Measurements from ENCODE around the gene HOXA1. TPM values are rescaled to one million over a fixed set of nuclear protein-coding genes. Genes with fewer than 3 reads are reported as not detected.

HOXA1 gene
- total RNA-seq, 2 experiments from 2014 or later, result 0.72 to 1.0 TPM

DNA sequence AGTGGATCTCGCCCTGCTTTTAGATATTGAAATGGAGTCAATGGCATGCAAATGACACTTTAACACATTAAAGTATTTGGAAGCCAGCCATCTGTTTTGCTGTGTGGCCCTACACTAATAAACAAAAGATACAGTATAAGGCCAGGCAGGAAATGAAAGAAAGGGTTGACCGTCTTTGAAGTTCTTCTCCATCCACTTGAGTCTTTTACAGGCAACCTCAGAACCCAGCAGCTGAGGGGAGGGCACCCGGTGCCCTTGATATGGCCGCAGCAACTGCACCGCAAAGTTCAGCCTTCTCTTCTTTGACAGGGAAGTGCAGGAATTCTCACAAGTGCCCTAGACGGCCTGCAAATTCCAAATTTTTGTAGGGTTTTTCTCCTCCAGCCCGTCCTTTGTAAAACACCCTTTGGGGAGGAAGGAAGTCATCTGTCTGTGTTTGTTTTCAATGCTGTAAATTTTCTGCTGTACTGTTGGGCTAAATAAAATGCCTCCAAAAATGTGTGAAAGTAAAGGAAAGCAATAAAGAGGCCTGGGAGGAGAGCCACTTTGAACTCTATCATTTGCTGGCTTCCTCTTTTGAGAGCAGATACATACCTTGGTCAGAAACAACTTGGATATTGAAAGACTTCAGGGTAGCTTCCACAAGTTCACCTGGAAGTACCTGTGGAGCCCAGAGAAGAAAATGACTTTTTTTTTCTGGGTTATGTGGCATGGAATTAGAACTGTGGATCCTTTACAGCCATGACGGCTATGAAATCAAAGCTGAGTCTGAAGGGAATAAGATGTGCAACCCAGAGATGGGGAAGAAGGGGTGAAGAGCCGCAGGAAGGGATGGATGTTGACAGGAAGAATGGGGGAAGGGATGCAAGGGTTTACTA lies 3.6 kb downstream of the HOXA1 start:
- POLR2A ChIA-PET, result interaction anchor here (0.5 kb wide), 1 partner anchor 142 kb away, joined by 3 read pairs; no protein-coding TSS in a partner anchor
- Mint-ChIP-seq H3K9me3 (no peaks in the 10 kb centered on the region), H3K27me3 (peaks cover 87% of the 10 kb centered on the region), H3K27ac (no peak overlapping the region), H3K4me1 (peaks cover 8% of the 10 kb centered on the region), H3K36me3 (no peaks in the 10 kb centered on the region), H3K4me3 (no peak overlapping the region)
- no peak for DNase-seq
- ATAC-seq (ENCODE audit: low read depth), result no peak

DNA sequence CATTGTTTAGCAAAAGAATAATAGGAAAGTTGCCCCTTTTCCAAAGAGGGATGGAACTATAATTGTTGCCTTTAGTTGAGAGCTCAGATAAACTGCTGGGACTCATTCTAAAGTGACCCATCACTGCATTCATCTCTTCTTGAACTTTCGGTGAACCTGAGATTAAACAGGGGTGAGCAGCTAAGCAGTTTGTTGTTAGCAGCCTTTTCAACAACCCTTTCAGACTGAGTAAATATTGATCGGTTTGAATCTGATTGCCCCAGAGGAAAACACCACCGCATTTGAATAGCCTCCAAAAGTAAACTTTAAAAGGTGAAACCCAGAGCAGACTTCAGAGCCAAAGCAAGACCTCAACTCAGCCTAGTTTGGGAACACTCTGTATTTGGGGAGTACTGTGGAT lies 4.7 kb downstream of the HOXA1 start:
- Mint-ChIP-seq H3K36me3 (no peaks in the 10 kb centered on the region), H3K27me3 (peaks cover 93% of the 10 kb centered on the region), H3K9me3 (no peaks in the 10 kb centered on the region), H3K4me3 (no peak overlapping the region), H3K4me1 (peaks cover 6% of the 10 kb centered on the region), H3K27ac (no peak overlapping the region)
- no peak for ATAC-seq (ENCODE audit: low read depth)
- DNase-seq, result no peak
- POLR2A ChIA-PET, result no interaction called here

DNA sequence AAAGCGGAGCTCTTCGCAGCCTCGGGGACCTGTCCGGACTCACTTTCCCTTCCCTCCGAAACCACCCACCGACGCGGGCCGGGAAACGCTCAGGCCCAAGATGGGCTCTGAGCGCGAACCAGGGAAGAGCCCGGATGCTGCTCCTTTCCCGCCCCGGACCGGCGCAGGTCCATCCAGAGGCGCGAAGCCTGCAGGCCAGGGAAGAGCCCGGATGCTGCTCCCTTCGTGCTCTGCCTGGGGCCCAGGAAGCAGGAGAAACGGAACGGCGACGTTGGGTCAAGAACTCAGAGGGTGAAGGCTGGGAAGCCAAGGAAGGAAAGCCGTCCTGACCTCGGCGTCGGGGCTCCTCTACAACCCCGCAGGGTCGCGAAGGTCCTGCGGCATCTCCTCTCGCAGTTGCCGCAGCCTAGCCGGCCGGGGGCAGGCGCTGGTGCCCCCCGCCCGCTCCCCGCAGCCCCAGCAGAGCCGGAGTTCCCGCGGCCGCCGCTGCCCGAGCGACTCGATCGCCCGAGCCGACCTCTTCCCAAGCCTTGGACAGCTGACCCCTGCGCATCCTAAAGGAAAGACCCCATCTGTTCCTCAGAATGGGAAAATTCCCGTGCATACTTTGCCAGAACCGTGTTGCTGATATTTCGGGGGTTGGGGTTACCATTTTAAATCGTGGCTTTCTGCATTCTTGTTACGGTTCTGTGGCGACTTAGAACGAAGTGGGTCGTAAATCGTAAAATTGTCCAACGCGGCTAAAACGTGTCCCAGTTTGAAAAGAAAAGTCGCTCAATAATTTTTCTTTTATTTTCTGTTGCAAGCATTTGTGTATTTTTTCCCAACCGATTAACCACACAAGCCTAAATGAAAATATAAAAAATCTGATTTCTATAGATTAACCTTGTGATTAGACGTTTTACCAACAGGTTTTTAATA lies 7.5 kb downstream of the HOXA1 start:
- Mint-ChIP-seq H3K4me3 (peak overlapping the region; percentile 51), H3K27ac (no peak overlapping the region), H3K4me1 (no peaks in the 10 kb centered on the region), H3K9me3 (no peaks in the 10 kb centered on the region), H3K27me3 (peaks cover 74% of the 10 kb centered on the region), H3K36me3 (no peaks in the 10 kb centered on the region)
- DNase-seq (no peak), ATAC-seq (ENCODE audit: low read depth) (no peak)
- POLR2A ChIA-PET, result no interaction called here

DNA sequence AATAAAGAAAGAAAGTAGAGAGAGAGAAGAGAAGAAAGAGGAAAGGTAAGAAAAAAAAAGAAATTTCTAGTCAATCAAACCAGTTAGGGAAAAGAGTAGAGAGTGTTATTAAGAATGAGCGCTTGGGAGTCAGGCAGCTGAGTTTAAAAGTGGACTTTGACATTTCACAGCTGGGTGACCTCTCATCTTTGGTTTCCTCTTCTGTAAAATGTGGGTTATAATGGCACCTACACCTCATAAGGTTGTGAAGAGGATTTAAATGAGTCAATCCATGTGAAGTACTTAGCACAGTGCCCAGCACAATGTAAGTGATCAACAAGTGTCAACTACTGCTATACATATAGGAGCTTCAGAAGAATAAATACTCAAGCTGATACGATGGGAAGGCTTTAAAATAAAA lies 12.2 kb downstream of the HOXA1 start:
- no peak overlapping the region for H3K4me3 Mint-ChIP-seq

DNA sequence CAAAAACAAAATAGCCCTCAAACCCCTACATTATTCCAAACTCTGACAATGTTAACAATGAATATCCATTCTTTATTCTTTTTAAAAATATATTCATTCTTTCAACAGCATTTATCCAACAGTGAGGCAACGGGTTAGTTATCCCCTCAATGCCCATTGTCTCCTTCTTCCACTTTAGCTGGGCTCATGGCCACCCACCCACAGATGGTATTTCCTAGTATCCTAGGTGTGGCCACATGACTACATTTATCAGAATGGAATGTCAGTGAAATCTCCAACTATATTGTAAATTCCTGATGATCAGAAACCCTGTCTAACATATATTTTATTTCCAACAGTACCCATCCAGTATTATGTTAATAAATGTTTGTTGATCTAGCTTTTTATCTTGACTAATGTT lies 13.6 kb downstream of the HOXA1 start:
- POLR2A ChIA-PET, result no interaction called here
- Mint-ChIP-seq H3K4me1 (peaks cover 3% of the 10 kb centered on the region), H3K27ac (no peak overlapping the region), H3K4me3 (no peak overlapping the region), H3K9me3 (no peaks in the 10 kb centered on the region), H3K27me3 (peaks cover 17% of the 10 kb centered on the region), H3K36me3 (no peaks in the 10 kb centered on the region)
- no peak for DNase-seq
- ATAC-seq (ENCODE audit: low read depth), result no peak

More for the DNA sequence above, 12.2 kb downstream of the HOXA1 start:
- Mint-ChIP-seq H3K36me3 (no peaks in the 10 kb centered on the region), H3K9me3 (no peaks in the 10 kb centered on the region), H3K27ac (no peak overlapping the region), H3K27me3 (peaks cover 30% of the 10 kb centered on the region), H3K4me1 (peaks cover 3% of the 10 kb centered on the region)
- POLR2A ChIA-PET, result no interaction called here
- no peak for ATAC-seq (ENCODE audit: low read depth)
- no peak for DNase-seq

DNA sequence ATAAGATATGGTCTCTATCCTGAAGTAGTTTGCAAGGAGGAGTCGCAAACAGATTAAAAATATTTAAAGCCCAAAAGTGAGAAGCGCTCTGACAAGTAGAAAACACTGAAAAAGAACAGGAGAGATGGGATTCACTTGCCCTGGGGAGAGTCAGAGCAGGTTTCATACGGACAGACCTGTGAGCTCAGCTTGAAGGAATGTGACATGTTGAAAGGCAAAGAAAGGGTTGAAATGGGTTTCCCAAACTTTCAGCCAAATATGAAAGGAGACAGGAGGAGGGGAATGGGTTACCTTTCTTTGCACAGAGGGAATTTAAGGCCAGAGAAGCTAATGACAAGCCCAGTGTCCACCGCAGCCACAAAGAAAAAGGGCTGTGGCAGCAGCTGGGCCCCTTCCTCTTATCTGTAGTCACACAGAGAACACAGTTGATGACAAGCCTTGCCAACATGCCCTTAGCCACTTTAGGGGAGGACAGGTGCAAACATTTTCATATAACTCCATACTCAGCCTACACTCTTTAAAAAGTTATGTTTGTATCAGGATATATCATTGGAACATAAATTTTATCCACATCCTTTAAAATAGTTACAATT lies 14.9 kb downstream of the HOXA1 start:
- POLR2A ChIA-PET, result no interaction called here
- Mint-ChIP-seq H3K4me3 (no peak overlapping the region), H3K36me3 (no peaks in the 10 kb centered on the region), H3K27me3 (peaks cover 7% of the 10 kb centered on the region), H3K27ac (no peak overlapping the region), H3K9me3 (no peaks in the 10 kb centered on the region), H3K4me1 (peaks cover 3% of the 10 kb centered on the region)
- DNase-seq, result no peak
- no peak for ATAC-seq (ENCODE audit: low read depth)

DNA sequence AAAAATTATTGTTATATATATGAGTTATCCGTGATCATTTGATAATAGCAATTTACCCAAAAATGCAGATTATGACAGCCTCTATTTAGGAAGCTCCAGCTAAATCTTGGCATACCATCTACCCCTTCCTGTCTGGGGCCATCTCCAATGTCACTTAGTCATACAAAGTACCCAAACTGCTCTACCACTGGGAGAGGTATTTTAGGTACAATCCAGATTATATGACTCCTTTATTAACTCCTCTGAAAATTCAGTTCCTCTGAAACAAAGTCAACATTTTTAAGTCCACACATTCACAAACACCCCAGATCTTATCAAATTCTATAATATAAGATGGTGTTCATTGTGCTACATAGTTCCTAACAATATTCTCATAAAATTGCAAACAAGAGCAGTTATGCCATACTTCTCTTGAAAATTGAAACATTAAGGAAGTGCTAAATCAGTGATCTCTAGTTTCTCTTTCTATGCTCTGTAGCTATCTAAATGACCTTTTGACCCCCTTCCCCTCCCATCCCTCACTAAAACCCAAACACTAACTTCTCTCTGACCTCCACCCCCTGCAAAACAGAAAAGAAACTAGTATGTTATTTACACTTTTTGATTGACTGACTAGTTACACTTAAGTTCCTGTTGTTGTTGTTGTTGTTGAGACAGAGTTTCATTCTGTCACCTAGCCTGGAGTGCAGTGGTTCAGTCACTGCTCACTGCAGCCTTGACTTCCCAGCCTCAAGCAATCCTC lies 16.4 kb downstream of the HOXA1 start:
- POLR2A ChIA-PET, result no interaction called here
- Mint-ChIP-seq H3K9me3 (no peaks in the 10 kb centered on the region), H3K4me1 (peaks cover 3% of the 10 kb centered on the region), H3K27ac (no peak overlapping the region), H3K4me3 (peak overlapping the region; percentile 11), H3K36me3 (no peaks in the 10 kb centered on the region), H3K27me3 (peaks cover 5% of the 10 kb centered on the region)
- no peak for ATAC-seq (ENCODE audit: low read depth)
- no peak for DNase-seq

DNA sequence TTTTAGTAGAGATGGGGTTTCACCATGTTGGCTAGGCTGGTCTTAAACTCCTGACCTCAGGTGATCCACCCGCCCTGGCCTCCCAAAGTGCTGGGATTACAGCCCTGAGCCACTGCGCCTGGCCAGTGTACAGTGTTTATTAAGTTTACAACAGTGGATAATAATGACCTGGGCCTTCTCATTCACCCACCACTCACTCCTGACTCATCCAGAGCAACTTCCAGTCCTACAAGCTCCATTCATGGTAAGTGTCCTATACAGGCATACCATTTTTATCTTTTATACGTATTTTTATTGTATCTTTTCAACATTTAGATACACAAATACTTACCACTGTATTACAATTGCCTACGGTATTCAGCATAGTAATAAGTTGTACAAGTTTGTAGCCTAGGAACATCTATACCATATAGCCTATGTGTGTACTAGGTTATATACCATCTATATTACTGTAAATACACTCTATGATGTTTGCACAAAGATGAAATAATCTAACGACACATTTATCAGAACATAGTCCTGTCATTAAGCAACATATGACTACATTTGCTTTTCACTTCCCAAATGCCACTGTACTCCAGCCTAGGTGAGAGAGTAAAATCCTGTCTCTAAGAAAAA lies 17.1 kb downstream of the HOXA1 start:
- DNase-seq (no peak), ATAC-seq (ENCODE audit: low read depth) (no peak)
- Mint-ChIP-seq H3K4me1 (peaks cover 3% of the 10 kb centered on the region), H3K4me3 (no peak overlapping the region), H3K27ac (no peak overlapping the region), H3K36me3 (no peaks in the 10 kb centered on the region), H3K27me3 (peaks cover 5% of the 10 kb centered on the region), H3K9me3 (no peaks in the 10 kb centered on the region)
- POLR2A ChIA-PET, result no interaction called here

DNA sequence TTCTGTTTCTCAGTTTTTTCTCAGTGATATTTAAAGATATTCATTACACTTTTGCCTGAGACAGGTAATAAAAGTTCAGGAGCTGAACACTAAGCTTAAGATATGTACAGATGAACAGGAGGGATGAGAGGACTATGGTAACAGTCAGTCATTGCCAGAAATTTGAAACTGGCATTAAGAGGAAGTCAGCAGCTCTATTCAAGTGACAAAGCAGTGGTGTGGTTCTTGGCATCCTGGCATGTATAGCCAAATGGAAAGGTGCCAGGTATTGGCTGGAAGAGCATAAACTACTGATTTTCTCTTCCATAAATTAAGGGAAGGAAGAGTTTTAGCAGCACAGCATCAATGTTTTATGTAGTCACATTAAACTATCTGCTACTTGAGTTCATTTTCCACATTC lies 22.7 kb downstream of the HOXA1 start:
- ATAC-seq (ENCODE audit: low read depth) (no peak), DNase-seq (no peak)
- Mint-ChIP-seq H3K27ac (no peak overlapping the region), H3K4me3 (no peak overlapping the region), H3K9me3 (no peaks in the 10 kb centered on the region), H3K27me3 (peaks cover 12% of the 10 kb centered on the region), H3K36me3 (no peaks in the 10 kb centered on the region), H3K4me1 (peaks cover 1% of the 10 kb centered on the region)
- POLR2A ChIA-PET, result no interaction called here

DNA sequence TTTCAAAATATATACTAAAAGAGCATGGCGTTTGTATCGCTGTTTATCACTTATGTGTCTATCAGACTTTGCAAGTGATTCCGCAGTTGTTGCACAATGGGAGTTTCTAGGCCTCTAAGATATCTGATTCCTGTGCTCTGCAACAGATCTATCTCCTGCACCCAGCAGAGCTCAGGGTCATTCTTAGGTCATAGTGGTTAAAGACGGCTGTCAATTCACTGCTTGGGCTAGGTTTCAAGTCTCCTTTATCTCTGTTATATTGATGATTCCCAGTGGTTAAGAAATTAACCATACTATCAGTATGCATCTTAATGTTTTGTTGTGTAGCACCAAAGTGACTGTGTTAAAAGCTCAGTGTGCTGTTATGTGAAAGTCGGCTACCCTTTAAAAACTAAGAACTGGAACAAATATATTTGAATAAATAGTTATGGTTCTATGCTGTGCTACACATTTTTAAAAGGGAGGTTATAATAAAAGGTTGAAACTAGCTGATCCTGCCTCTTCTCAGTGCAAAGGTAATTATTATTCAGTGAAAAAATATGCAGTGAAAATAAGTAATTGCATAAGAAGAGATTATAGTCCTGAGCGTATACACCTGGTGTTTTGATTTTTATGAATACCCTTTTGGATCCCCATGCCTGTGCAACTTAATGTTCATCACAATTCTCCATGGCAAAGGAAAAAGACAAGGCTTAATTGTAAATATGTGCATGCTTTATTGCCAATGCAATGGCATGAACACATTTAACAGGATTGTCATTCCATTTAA lies 24.0 kb downstream of the HOXA1 start:
- Mint-ChIP-seq H3K9me3 (no peaks in the 10 kb centered on the region), H3K27me3 (peaks cover 14% of the 10 kb centered on the region), H3K4me3 (no peak overlapping the region), H3K4me1 (peaks cover 4% of the 10 kb centered on the region), H3K27ac (no peak overlapping the region), H3K36me3 (no peaks in the 10 kb centered on the region)
- DNase-seq, result no peak
- POLR2A ChIA-PET, result no interaction called here
- no peak for ATAC-seq (ENCODE audit: low read depth)

DNA sequence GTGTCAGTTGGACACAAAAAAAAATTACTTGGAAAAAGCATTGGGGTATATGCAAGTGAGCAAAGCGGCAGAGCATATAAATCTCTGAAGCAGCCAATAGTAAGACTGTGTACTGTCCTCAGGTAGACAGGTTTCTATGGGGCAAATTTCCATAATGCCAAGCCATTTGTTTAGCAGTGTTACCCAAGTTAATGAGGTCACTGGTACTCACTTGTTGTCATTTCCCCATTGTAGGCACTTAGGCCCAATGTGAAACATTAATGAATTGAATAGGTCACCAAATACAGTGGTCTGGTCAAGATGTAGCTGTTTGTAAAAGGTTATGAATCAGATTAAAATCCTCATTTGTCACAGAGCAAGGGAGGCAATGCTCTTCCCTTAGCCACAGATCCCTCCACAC lies 27.5 kb downstream of the HOXA1 start:
- no peaks in the 10 kb centered on the region for H3K36me3 Mint-ChIP-seq
- POLR2A ChIA-PET, result no interaction called here
- H3K27me3 Mint-ChIP-seq, result peaks cover 14% of the 10 kb centered on the region
- peaks cover 6% of the 10 kb centered on the region for H3K4me1 Mint-ChIP-seq
- no peaks in the 10 kb centered on the region for H3K9me3 Mint-ChIP-seq
- no peak for DNase-seq
- no peak overlapping the region for H3K4me3 Mint-ChIP-seq
- no peak overlapping the region for H3K27ac Mint-ChIP-seq
- no peak for ATAC-seq (ENCODE audit: low read depth)

DNA sequence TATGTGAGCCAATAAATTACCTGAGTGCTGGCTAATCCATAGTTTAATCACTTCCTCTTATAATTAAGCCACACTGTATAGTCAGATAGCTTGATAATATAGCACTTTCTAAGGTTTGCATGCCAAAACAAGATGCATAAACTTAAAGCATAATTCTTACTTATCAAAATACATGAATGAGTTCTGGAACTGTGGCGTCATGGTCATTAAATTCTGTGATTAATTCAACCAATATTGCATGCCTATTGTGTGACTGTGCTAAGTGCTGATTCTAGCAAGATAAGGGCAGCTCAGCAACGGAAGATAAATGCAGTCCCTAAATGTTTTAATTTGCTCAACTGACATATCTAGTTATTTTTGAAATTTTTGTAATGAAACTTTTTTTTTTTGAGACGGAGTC lies 29.7 kb downstream of the HOXA1 start:
- DNase-seq, result no peak
- POLR2A ChIA-PET, result no interaction called here
- no peak for ATAC-seq (ENCODE audit: low read depth)
- Mint-ChIP-seq H3K27ac (no peak overlapping the region), H3K36me3 (no peaks in the 10 kb centered on the region), H3K27me3 (peaks cover 11% of the 10 kb centered on the region), H3K9me3 (no peaks in the 10 kb centered on the region), H3K4me1 (peaks cover 6% of the 10 kb centered on the region), H3K4me3 (no peak overlapping the region)

Data from activated naive CD8-positive, alpha-beta T cell treated with anti-CD3 and anti-CD28 coated beads, Interleukin-2, amount 10 ng/mL, durations not matched to agents 7 days and 5 days (primary cell).